Measurements from ENCODE around the gene PDLIM5.

DNA sequence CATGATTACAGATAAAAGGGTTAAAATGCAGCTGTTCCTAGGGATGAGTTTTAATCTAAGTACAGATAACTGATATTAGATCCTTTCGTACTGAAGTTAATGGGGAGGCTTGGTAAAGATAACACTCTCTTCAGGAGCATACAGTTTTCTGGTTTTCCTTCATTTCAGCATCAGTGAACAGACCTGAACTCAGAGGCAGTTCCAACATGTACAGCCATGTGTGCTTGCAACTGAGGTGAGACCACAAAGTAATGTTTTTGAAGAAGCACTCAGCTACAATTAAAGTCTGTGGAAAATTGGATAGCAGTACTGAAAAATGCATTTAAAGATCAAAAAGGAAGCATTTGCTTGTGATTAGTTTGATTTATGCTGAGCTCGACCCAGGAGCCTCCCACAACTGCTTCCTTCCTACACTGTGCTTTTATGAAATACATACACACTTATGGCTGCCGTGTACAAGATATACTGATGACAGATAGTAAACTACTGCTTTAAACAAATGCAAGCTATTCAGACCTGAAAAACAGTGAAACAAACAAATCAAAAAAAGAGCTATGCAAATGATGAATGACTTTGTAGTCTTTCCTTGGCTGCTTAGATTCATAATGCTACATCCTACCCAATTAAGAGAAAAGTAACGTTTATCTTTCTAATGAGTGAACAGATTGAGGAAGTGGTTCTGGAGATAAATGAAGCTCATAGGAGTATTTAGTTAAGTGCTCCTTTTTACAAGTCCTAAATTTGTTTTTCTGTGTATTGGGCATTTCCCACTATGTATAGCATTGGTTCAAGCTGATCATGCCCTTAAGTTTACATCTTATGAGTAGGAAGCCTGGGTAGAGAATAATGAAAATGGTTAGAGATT lies 68.4 kb downstream of the PDLIM5 start:
- TF ChIP-seq, protein P1, sequence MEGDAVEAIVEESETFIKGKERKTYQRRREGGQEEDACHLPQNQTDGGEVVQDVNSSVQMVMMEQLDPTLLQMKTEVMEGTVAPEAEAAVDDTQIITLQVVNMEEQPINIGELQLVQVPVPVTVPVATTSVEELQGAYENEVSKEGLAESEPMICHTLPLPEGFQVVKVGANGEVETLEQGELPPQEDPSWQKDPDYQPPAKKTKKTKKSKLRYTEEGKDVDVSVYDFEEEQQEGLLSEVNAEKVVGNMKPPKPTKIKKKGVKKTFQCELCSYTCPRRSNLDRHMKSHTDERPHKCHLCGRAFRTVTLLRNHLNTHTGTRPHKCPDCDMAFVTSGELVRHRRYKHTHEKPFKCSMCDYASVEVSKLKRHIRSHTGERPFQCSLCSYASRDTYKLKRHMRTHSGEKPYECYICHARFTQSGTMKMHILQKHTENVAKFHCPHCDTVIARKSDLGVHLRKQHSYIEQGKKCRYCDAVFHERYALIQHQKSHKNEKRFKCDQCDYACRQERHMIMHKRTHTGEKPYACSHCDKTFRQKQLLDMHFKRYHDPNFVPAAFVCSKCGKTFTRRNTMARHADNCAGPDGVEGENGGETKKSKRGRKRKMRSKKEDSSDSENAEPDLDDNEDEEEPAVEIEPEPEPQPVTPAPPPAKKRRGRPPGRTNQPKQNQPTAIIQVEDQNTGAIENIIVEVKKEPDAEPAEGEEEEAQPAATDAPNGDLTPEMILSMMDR (IDR thresholded peaks at IDR 0.05), result no peak
- TF ChIP-seq POLR2A (IDR thresholded peaks at IDR 0.05), result no peak
